DMS114 treated with DMSO at 0.1 percent for 48 hours (cell line): ENCODE results near the gene DNTTIP2.
"Not testable (repeated sequence)": the region's sequence is repeated elsewhere in the genome, so short reads cannot be mapped to it uniquely, and the experiment has no call there.

Experiments
- DNase-seq: peaks from one replicate; lab custom pipeline; 2025; ENCODE audit not compliant: unreplicated experiment; lab: John Stamatoyannopoulos, UW

The DNTTIP2 gene

DNA sequence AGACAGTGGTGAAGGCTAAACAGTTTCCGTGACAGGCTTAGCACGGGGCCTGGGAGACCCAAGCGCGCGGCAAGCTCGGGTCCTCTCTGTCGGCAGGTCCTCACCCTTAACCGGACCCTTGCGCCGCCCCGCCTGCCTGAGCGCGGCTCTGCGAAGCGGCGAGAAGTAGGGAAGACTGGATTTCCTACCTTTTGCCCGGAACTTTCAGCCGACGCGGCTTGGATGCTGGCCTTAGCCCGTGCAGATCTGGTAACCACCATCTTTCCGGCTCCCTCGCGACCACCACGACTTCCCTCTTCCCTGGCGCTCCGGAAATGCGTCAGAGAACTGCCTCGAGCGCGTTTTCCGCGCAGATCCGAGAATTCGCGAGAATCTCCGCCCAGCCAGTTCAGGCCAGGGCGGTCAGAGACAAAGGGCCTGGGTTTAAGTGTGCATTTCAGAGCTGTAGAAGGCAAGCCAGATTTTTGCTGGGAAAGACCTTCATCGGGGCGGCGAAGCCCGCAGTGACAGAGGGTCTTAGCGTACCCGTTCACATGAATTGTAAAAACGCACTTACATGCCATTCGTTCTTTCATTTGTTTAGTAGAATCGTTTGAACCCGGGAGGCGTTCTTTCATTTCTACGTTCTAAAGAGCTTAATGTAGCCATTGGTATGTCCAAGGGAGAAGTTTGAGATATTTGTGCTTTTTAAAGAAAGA, at the start of gene DNTTIP2:
TSS of gene DNTTIP2 (minus strand) at position 318 of the 698 bp plus-strand sequence. CDS start at position 260, 58 bp downstream.
- DNase-seq = peak; percentile 83

DNA sequence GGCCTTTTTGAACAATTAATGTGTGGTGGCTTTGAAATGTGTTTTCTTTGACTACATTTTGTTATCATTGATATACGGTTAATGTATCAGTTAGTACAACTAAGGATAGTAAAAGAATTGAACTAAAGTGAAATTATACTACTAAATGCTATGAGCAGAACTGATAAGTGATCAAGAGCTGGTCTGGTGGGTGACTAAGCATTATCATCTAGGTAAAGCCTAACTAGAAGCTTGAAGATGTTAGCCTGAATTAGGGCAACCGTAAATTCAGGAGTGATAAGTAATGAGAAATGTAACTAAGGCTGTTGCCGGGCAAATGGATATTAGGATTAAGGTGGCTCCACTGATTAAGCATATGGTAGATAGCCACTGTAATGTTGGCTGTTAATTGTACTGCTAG, 46.2 kb upstream of the DNTTIP2 start:
- DNase-seq = no peak

DNA sequence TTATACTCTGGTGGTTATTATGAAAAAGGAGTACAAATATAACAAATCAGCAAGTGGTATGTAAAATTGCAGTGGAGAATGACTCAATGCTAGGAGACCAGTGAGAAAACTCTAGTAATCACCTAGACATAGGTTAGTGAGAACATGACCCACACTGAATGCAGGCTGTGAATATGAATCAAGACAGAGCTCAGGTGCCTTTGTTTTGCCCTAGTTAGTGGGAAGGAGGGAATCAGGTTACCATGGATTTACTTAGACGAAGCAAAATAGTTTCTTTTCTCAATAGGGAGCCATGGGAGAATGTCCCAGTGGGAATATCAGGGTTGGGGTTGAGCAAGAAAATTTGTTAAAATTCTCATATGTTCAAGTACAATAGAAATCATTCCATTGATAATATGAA, 40.8 kb upstream of the DNTTIP2 start:
- DNase-seq = no peak

- no peak for DNase-seq
These were observed 38.3 kb upstream of the DNTTIP2 start for GRCh38 chr1:93917302-93917701.

DNA sequence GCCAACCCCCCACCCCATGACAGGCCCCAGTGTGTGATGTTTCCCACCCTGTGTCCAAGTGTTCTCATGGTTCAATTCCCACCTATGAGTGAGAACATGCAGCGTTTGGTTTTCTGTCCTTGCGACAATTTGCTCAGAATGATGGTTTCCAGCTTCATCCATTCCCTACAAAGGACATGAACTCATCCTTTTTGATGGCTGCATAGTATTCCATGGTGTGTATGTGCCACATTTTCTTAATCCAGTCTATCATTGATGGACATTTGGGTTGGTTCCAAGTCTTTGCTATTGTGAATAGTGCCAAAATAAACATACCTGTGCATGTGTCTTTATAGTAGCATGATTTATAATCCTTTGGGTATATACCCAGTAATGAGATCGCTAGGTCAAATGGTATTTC, 31.9 kb upstream of the DNTTIP2 start:
- not testable (repeated sequence) for DNase-seq

DNA sequence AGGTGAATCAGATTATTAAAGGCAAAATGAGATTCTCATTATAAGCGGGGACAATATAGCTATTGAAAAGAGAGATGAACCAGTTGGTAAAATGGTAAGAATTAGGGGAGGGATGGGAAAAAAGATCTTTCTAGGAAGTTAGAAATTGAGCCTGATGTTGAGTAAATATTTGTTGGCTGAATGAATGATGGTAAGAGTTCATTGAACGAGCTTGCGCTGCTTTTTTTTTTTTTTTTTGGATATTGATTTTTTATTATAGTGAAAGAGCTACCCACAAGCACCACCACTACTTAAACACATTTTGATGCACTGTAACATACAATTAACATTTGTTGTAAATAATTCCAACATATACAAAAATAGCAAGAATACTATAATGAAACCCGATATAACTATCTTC, 31.3 kb upstream of the DNTTIP2 start:
- DNase-seq = no peak

DNA sequence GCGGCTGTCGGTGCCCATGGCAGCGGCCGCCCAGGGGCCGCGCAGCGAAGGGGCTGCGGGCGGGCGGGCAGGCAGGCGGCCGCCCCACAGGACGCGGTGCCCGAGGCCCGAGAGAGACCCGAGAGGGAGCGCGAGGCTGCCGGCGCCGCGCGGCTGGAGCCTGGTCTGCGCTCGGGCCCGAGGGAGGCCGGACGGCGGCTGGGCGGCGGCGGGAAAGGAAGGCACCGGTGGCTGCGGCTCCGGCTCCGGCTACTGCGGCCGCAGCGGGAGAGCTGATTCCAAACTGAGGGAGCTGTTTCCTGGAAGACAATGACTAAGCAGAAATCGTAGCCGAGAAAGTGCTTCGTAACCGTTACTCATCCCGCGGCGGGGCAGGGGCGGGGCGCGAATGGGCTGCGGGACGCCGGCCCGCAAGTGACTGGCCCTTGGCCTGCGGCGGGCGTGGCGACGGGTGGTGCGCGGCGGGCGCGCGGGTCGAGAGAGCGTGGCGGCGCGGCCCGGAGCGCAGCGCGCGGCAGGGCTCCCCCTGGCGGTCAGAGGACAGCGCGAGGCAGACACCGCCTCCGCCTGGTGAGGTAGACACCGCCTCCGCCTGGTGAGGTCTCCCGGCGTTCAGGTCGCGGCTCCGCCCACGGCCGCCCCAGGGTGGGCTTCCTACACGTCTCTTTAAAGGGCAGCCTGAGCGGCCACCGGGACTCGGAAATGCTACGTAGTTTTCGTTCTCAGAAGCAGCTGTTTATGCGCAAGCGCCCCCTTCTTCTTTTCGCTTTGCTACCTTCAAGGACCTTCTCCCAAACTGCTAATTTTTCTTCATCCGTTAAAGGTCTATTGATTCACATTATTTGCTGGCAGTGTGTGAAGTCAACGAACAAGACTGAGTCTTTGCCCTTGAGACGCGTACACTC, 30.4 kb upstream of the DNTTIP2 start, which contains the start of gene GCLM:
TSS of gene GCLM (minus strand) at position 285 of the 905 bp plus-strand sequence. CDS start at position 18, 267 bp downstream.
- DNase-seq = peak; percentile 80

- DNase-seq = no peak
These were observed 29.6 kb upstream of the DNTTIP2 start for GRCh38 chr1:93908394-93909145.

DNA sequence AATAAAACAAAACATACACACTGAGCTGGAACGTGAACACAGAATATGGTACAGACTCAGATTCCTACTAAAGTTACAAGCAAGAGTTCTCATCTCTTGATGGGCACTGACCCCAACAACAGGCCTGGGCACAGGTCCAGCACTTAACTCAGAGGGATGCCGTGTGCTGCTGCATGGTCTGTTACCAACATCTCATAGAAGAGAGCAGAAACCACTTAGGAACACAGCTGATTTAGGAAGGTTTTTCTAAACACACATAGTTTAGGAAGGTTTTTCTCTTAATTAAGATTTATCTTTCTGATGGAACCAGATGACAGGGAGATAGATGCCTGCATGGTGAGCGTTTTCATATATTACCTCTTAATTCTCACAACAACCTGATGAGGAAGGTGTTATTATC, 28.7 kb upstream of the DNTTIP2 start:
- DNase-seq = no peak

DNA sequence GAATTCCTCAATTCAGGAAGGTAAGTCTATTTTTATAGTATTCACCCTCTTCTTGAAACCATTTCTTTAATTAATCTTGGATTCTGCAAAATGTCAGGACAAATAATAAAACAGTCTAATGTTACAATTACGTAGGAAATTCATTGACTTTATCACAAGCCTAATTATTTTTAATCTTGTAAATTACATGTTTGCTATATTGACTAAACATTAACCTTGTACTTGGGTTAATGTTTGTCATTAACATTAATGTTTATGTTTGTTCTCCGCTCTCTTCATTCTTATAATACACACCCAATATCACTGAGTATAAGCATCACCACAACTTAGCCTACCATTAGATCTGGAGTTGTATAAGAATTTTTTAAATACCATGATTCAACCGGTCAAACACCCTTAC, 27.5 kb upstream of the DNTTIP2 start:
- no peak for DNase-seq

DNA sequence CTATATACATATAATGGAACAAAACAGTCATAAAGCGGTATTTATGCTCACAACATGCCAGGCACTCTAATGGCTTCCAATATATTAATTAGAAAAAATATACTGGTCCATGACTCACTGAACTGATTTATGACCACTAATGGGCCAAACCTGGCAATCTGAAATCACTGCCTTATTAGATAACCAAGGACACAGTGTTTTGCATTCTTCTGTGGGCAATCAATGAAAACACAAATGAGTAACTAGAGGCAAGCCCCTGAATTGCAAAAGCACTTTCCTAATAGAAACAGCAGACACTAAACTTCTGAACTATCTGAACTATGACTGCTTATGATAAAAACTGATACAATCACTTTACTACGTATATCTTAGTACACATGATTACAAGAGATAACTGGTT, 26.7 kb upstream of the DNTTIP2 start:
- DNase-seq = no peak

DNA sequence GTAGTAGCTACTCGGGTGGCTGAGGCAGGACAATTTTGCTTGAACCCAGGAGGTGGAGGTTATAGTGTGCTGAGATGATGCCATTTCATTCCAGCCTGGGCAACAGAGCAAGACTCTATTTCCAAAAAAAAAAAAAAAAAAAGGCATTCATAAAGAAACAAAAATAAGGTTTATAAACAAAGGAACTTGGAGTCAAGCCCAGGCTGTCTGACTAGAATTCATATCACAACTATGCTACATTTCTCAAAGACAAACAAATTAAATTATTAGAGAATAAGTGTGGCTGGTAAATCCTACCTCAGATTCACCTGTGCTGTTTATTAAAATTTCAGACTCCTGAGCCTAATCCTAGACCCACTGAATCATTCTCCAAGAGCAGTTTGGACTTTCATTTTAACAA, 26.0 kb upstream of the DNTTIP2 start:
- DNase-seq = no peak

DNA sequence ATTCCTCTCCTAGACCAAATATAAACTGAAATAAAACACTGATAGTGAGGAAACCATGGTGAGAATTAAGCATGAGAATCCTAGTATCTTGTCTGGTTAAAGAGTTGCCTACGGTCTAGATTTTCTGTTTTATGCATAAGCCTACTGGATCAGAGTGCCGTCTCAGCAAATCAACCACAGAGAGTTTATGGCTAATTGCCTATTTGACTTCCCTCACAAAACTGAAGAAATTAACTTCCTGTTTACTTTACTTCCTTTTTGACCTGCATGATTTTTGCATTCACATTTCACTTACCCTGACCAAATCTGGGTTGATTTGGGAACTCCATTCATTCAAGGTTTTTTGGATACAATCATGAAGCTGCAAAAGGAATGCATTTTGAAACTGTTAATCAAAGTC, 25.2 kb upstream of the DNTTIP2 start:
- no peak for DNase-seq

DNA sequence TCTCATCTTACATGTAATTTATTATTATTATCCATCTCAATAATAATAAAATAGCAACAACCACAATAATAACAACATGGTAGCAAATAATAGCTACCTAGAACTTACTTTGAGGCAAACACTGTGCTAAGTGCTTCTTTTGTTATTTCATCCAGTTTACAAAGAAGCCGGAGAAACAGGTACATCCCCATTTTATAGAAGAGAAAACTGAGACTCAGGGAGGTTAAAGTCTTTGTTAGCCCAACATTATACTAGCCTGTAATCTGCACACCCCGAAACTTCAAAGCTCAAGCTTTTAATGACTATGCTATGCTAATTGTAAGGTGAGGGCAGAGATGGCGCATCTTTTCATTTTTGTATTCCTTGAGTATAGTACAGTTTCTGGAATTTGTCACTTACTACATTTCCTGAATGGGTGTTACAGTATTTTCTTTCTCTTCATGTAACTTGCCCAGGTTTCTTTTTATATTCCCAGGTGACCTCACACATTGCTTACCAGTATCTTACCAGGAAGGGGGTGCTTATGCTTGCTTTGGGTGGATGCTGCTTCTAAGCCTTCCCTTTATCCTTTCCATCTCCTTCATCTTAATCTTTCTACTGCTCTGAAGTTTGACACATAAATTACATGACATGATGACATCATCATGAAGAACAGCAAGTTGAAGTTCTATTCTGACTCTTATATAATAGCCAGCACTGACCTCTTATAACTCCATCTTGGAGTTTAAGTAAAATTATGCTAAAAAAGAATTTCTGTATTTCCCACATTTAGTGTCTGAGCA, 21.9 kb upstream of the DNTTIP2 start:
- DNase-seq = no peak

DNA sequence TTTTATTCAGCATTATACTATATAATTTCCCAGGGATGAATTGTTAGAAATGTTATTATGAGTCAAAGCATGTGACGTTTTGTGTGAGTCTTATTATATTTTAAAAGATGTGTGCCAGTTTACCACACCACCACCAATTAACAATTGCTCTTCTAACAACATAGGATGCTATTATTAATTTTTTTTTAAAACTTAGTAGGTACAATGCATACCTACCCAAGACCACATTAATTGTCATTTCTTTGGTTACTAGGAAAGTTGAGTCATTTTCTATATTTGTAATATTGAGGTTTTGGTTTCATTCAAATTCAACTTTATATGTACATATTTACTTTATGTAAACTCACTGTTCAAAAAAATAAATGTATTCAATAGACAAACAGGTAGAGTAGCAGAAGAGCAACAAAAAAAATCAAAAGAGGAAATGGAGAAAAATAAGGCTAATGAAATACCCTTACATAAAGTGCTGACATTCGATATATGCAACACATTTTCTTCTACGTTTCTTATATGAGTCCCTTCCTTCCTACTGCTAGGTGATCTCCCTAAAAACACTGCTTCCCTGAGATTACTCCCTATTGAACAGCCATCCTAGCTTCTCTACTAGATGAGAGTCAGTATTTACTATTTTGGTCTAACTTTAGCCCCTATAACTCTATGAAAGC, 20.7 kb upstream of the DNTTIP2 start:
- no peak for DNase-seq

- DNase-seq = no peak
These were observed 9.9 kb upstream of the DNTTIP2 start for GRCh38 chr1:93888900-93889299.

GRCh38 chr1:93882269-93882668, 3.3 kb upstream of the DNTTIP2 start:
- DNase-seq = no peak

- DNase-seq = no peak
These were observed 1.7 kb upstream of the DNTTIP2 start for GRCh38 chr1:93880731-93881130.

DNA sequence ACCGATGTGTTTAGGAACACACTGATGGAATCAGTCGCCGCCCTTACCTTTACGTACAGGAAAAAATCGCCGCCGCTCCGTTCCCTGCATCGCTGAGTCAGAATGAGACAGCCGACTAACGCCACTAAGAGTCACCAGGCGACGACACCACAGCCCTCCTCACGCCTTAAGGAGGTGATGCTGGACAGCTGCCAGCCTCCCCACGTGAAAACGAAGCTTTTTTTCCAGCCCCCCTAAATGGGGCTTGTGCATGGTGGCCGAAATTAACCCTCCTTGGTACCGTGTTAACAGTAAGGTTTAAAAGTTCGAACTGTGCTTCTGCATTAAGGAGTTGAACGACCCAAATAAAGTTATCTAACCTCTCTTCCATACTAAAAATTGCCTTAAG, 511 bp downstream of the DNTTIP2 start:
- DNase-seq = no peak

- no peak for DNase-seq
These were observed 1.5 kb downstream of the DNTTIP2 start for GRCh38 chr1:93877529-93877928.
